ENCODE measurements around the gene IL1RAPL1.
"Not testable (repeated sequence)": the region's sequence is repeated elsewhere in the genome, so short reads cannot be mapped to it uniquely, and the experiment has no call there.

IL1RAPL1 gene

GRCh38 chrX:28988246-28988645 is 401.0 kb downstream of the IL1RAPL1 start:
- DNase-seq: no peak

- no peak for DNase-seq
These were observed 410.6 kb downstream of the IL1RAPL1 start for GRCh38 chrX:28997706-28998463.

GRCh38 chrX:28998609-28999135 is 411.4 kb downstream of the IL1RAPL1 start:
- DNase-seq: no peak

- no peak for DNase-seq
These were observed 425.6 kb downstream of the IL1RAPL1 start for GRCh38 chrX:29012867-29013266.

- no peak for DNase-seq
These were observed 436.0 kb downstream of the IL1RAPL1 start for GRCh38 chrX:29023207-29023606.

GRCh38 chrX:29024871-29025270 is 437.6 kb downstream of the IL1RAPL1 start:
- no peak for DNase-seq

- DNase-seq: no peak
These were observed 452.3 kb downstream of the IL1RAPL1 start for GRCh38 chrX:29039501-29039900.

- DNase-seq: no peak
These were observed 452.9 kb downstream of the IL1RAPL1 start for GRCh38 chrX:29040160-29040559.

GRCh38 chrX:29042341-29042740 is 455.1 kb downstream of the IL1RAPL1 start:
- no peak for DNase-seq

- DNase-seq: no peak
These were observed 456.5 kb downstream of the IL1RAPL1 start for GRCh38 chrX:29043746-29044145.

GRCh38 chrX:29044423-29045184 is 457.4 kb downstream of the IL1RAPL1 start:
- DNase-seq: no peak

GRCh38 chrX:29065477-29065876 is 478.2 kb downstream of the IL1RAPL1 start:
- no peak for DNase-seq

GRCh38 chrX:29066516-29066915 is 479.3 kb downstream of the IL1RAPL1 start:
- DNase-seq: no peak

- DNase-seq: no peak
These were observed 480.1 kb downstream of the IL1RAPL1 start for GRCh38 chrX:29067351-29067750.

- DNase-seq: no peak
These were observed 484.5 kb downstream of the IL1RAPL1 start for GRCh38 chrX:29071525-29072320.

GRCh38 chrX:29082558-29082957 is 495.3 kb downstream of the IL1RAPL1 start:
- DNase-seq: no peak

GRCh38 chrX:29083823-29084222 is 496.6 kb downstream of the IL1RAPL1 start:
- no peak for DNase-seq

- DNase-seq: no peak
These were observed 503.6 kb downstream of the IL1RAPL1 start for GRCh38 chrX:29090811-29091210.

- DNase-seq: no peak
These were observed 520.0 kb downstream of the IL1RAPL1 start for GRCh38 chrX:29107231-29107630.

GRCh38 chrX:29110041-29110440 is 522.8 kb downstream of the IL1RAPL1 start:
- DNase-seq: no peak

GRCh38 chrX:29113221-29113620 is 526.0 kb downstream of the IL1RAPL1 start:
- no peak for DNase-seq

- DNase-seq: not testable (repeated sequence)
These were observed 535.6 kb downstream of the IL1RAPL1 start for GRCh38 chrX:29122817-29123216.

GRCh38 chrX:29130905-29131304 is 543.7 kb downstream of the IL1RAPL1 start:
- DNase-seq: no peak
